Measurements from ENCODE around the gene DNLZ. TPM values are rescaled to one million over a fixed set of nuclear protein-coding genes. Genes with fewer than 3 reads are reported as not detected.

DNLZ gene
- total and polyA plus RNA-seq, 2 of the 4 experiments (the other 2 are of a cell fraction) = 2.0 to 11.4 TPM

- Histone ChIP-seq H2AK5ac (ENCODE audit: low read depth, low read length) (no peak overlapping the region), H3K4me1 (ENCODE audit: control insufficient read depth, insufficient read depth, low read length) (peaks cover 3% of the 10 kb centered on the region; the same call in 1 of the 2 replicates), H3K27ac (ENCODE audit: insufficient read depth, low read length) (no peak overlapping the region), H3K4me3 (ENCODE audit: insufficient read depth, low read depth, low read length) (no peak overlapping the region), H2BK120ac (ENCODE audit: low read depth, low read length) (no peak overlapping the region), H3K56ac (ENCODE audit: extremely low read depth, insufficient read depth, low read length) (no peak overlapping the region), H3K36me3 (ENCODE audit: control insufficient read depth, insufficient read depth, low read length) (no peaks in the 10 kb centered on the region), H2AK9ac (replicated peaks; ENCODE audit: low read depth, low read length, poor library complexity) (no peak overlapping the region), H3K14ac (replicated peaks; ENCODE audit: low read depth, low read length) (no peak overlapping the region), H4K91ac (ENCODE audit: insufficient read depth, low read depth, low read length) (no peak overlapping the region), H3K18ac (ENCODE audit: low read depth, low read length) (no peak overlapping the region), H3K23ac (ENCODE audit: low read depth, low read length) (no peak overlapping the region), H4K20me1 (ENCODE audit: insufficient read depth, low read length) (no peaks in the 10 kb centered on the region), H3K79me1 (ENCODE audit: low read depth in 1 of 2, low read length in 2 of 2) (no peaks in the 10 kb centered on the region), H3K27me3 (ENCODE audit: control insufficient read depth, insufficient read depth, low read length) (no peaks in the 10 kb centered on the region), H3K9ac (ENCODE audit: low read depth, low read length) (no peak overlapping the region), H3K4ac (ENCODE audit: low read depth, low read length) (no peak overlapping the region), H2BK20ac (ENCODE audit: low read depth, low read length) (no peak overlapping the region), H4K5ac (ENCODE audit: low read depth, low read length) (no peak overlapping the region), H2AFZ (replicated peaks; ENCODE audit: low read length, poor library complexity) (no peak overlapping the region), H2BK15ac (ENCODE audit: low read depth, low read length) (no peak overlapping the region), H3K9me1 (ENCODE audit: insufficient read depth, low read length) (0 out of 2 replicates have a peak, but pooled peaks cover 3% of the 10 kb centered on the region), H4K8ac (ENCODE audit: low read depth in 2 of 2, low read length in 2 of 2) (no peak overlapping the region), H3K4me2 (ENCODE audit: low read depth, low read length) (no peak overlapping the region), H3K9me3 (ENCODE audit: control insufficient read depth, insufficient read depth, low read length) (peaks cover 15% of the 10 kb centered on the region), H2BK5ac (ENCODE audit: low read depth, low read length, poor library complexity, severe bottlenecking) (no peak overlapping the region)
- in situ Hi-C loops (cut with MboI; ENCODE audit: low sequenced_read_pairs) = no loop called here
- TF ChIP-seq BHLHE40 (IDR thresholded peaks at IDR 0.05; ENCODE audit: low read depth, low read length) (no peak), RCOR1 (IDR thresholded peaks at IDR 0.05; ENCODE audit: insufficient replicate concordance, low read length) (no peak), CHD1 (IDR thresholded peaks at IDR 0.05; ENCODE audit: low read depth, low read length) (no peak), MAZ (IDR thresholded peaks at IDR 0.05; ENCODE audit: borderline replicate concordance, low read depth, low read length) (no peak), MXI1 (IDR thresholded peaks at IDR 0.05; ENCODE audit: borderline replicate concordance, low read depth, low read length) (no peak), FOS (IDR thresholded peaks at IDR 0.05; ENCODE audit: low read depth, low read length) (no peak), NFE2L2 (IDR thresholded peaks at IDR 0.05; ENCODE audit: low read depth, low read length) (no peak)
- ATAC-seq (ENCODE audit: low read depth) = no peak
- DNase-seq = no peak
- BruUV-seq (replicated peaks) = no TSS peak
- WGBS, 2 experiments (ENCODE audit: extremely low coverage in 2 of 2, insufficient read length in 1 of 2) = no CpG with 5 or more reads among the region's 3 CpGs
- dilution Hi-C loops (cut with HindIII; ENCODE audit: low sequenced_read_pairs, unreplicated experiment) = no loop called here
- ChIA-PET CTCF (no interaction called here), POLR2A (ENCODE audit: unreplicated experiment) (no interaction called here)
- intact Hi-C loops (cut with micrococcal nuclease) = no loop called here
These were observed 49.5 kb downstream of the DNLZ start for GRCh38 chr9:136314056-136314416.
